Cardiac muscle cell (in vitro differentiated cells and primary cell): ENCODE measurements around the gene DEFB131B. TPM values are rescaled to one million over a fixed set of nuclear protein-coding genes. Genes with fewer than 3 reads are reported as not detected.

ENCODE experiments used
- DNase-seq, 2 donors: peaks; one replicate each; pipeline versions ENCODE4 v3.0.0 to v3.0.0-alpha.2; 2010 to 2017; ENCODE audit warnings: low read depth in 1 of 2, low spot score in 1 of 2
- H3K27ac ChIP-seq: fragments of 200-600 bp; sonication (generic); 2 replicates; pipeline ENCODE4 v1.5.1; 2016
- H3K27me3 ChIP-seq: fragments of 200-600 bp; sonication (generic); 2 replicates; pipeline ENCODE4 v1.6.0; 2016; ENCODE audit warnings: control low read depth
- H3K36me3 ChIP-seq: fragments of 200-600 bp; sonication (generic); 2 replicates; pipeline ENCODE4 v1.5.1; 2016; ENCODE audit warnings: control low read depth
- H3K4me1 ChIP-seq: fragments of 200-600 bp; sonication (generic); 2 replicates; pipeline ENCODE4 v1.8.1; 2017; ENCODE audit warnings: low read depth, mild to moderate bottlenecking, mixed run types
- H3K4me3 ChIP-seq: fragments of 200-600 bp; sonication (generic); 2 replicates; pipeline ENCODE4 v1.5.1; 2016; ENCODE audit warnings: mild to moderate bottlenecking
- H3K9me3 ChIP-seq: fragments of 200-600 bp; sonication (generic); 2 replicates; pipeline ENCODE4 v1.5.1; 2017; ENCODE audit warnings: low read depth, mild to moderate bottlenecking, control low read depth
- CTCF ChIP-seq: IDR thresholded peaks from 2 replicates; pipeline ENCODE4 v1.5.1; 2012; ENCODE audit warnings: low read depth, mild to moderate bottlenecking, low read length
- polyA plus RNA-seq: library from polyadenylated mRNA; unstranded; fragments of >200 nt; fragmentation: Nextera tagmentation; extraction: Ambion mirVana; gene quantifications from 2 replicates; pipeline ENCODE4 v1.2.1, GENCODE V29; 2016
- total RNA-seq: library from RNA; depleted of rRNA; stranded (reverse); fragments of >200 nt; gene quantifications from 2 replicates; pipeline ENCODE4 v1.2.3, GENCODE V29; 2016

The DEFB131B gene
- total and polyA plus RNA-seq, 2 experiments from 2014 or later, result not detected

GRCh38 chr11:71927820-71928736, 49.8 kb downstream of the DEFB131B start, which contains the start of gene XNDC1N:
Gene XNDC1N, minus strand, starts transcription at chr11:71928594. Its CDS starts 5,241 bp downstream, at chr11:71923353.
- peak; percentile 90 to 91 for DNase-seq
- H3K27me3 ChIP-seq, result no peaks in the 10 kb centered on the region
- no peak for TF ChIP-seq CTCF
- H3K9me3 ChIP-seq, result no peaks in the 10 kb centered on the region
- peaks cover 14% of the 10 kb centered on the region for H3K4me1 ChIP-seq
- peak within 1 kb of the TSS; percentile 92 for H3K27ac ChIP-seq
- H3K4me3 ChIP-seq, result peak within 1 kb of the TSS; percentile 73
- H3K36me3 ChIP-seq, result no peaks in the 10 kb centered on the region

GRCh38 chr11:71928737-71929443, 50.6 kb downstream of the DEFB131B start, which contains the start of gene RNF121:
Gene RNF121, plus strand, starts transcription at chr11:71929046. Its CDS starts 16 bp downstream, at chr11:71929062.
- Histone ChIP-seq H3K27ac (peak within 1 kb of the TSS; percentile 92), H3K9me3 (no peaks in the 10 kb centered on the region), H3K4me3 (peak within 1 kb of the TSS; percentile 73), H3K36me3 (no peaks in the 10 kb centered on the region), H3K4me1 (peaks cover 14% of the 10 kb centered on the region), H3K27me3 (no peaks in the 10 kb centered on the region)
- peak; percentile 96 to 98 for DNase-seq
- TF ChIP-seq CTCF, result no peak

- Histone ChIP-seq H3K36me3 (no peaks in the 10 kb centered on the region), H3K9me3 (no peaks in the 10 kb centered on the region), H3K27me3 (no peaks in the 10 kb centered on the region), H3K4me1 (peaks cover 14% of the 10 kb centered on the region), H3K4me3 (peak overlapping the region; percentile 73), H3K27ac (no peak overlapping the region)
- no peak for TF ChIP-seq CTCF
- DNase-seq, result no peak
These were observed 51.2 kb downstream of the DEFB131B start for GRCh38 chr11:71929491-71929890.

- Histone ChIP-seq H3K27me3 (no peaks in the 10 kb centered on the region), H3K27ac (no peak overlapping the region), H3K4me1 (peaks cover 14% of the 10 kb centered on the region), H3K9me3 (no peaks in the 10 kb centered on the region), H3K4me3 (no peak overlapping the region), H3K36me3 (no peaks in the 10 kb centered on the region)
- TF ChIP-seq CTCF, result no peak
- peak in 1 of 2 donors; percentile 36 for DNase-seq
These were observed 52.4 kb downstream of the DEFB131B start for GRCh38 chr11:71930556-71931244.

GRCh38 chr11:71931245-71931602, 53.0 kb downstream of the DEFB131B start:
- no peak for DNase-seq
- Histone ChIP-seq H3K36me3 (no peaks in the 10 kb centered on the region), H3K27ac (no peak overlapping the region), H3K9me3 (no peaks in the 10 kb centered on the region), H3K4me3 (no peak overlapping the region), H3K4me1 (peaks cover 14% of the 10 kb centered on the region), H3K27me3 (no peaks in the 10 kb centered on the region)
- TF ChIP-seq CTCF, result no peak
